GM23248 (cell line): ENCODE measurements around the gene TXNDC17. TPM values are rescaled to one million over a fixed set of nuclear protein-coding genes. Genes with fewer than 3 reads are reported as not detected.
"Not testable (repeated sequence)": the region's sequence is repeated elsewhere in the genome, so short reads cannot be mapped to it uniquely, and the experiment has no call there.

Source experiments
- DNase-seq: peaks from one replicate; pipeline ENCODE4 v3.0.0-alpha.2; 2015
- H2AFZ ChIP-seq: fragments of 200-600 bp; sonication (generic); 2 replicates; pipeline ENCODE4 v1.6.1; 2016; ENCODE audit warnings: antibody characterized with exemption
- H3F3A ChIP-seq: fragments of 200-600 bp; sonication (generic); 2 replicates; pipeline ENCODE4 v1.6.1; 2016; ENCODE audit warnings: mild to moderate bottlenecking, antibody characterized with exemption, mixed run types; ENCODE audit not compliant: insufficient read depth
- H3K27ac ChIP-seq: fragments of 200-600 bp; sonication (generic); 2 replicates; pipeline ENCODE4 v1.5.1; 2016; ENCODE audit warnings: mild to moderate bottlenecking
- H3K27me3 ChIP-seq: fragments of 200-600 bp; sonication (generic); replicated peaks from 2 replicates; pipeline ENCODE4 v1.6.1; 2016; ENCODE audit warnings: mild to moderate bottlenecking; ENCODE audit not compliant: insufficient read depth
- H3K36me3 ChIP-seq: fragments of 200-600 bp; sonication (generic); 2 replicates; pipeline ENCODE4 v1.6.1; 2016; ENCODE audit warnings: low read depth, mild to moderate bottlenecking
- H3K4me1 ChIP-seq: fragments of 200-600 bp; sonication (generic); 2 replicates; pipeline ENCODE4 v1.6.1; 2016; ENCODE audit warnings: mild to moderate bottlenecking; ENCODE audit not compliant: insufficient read depth
- H3K4me2 ChIP-seq: fragments of 200-600 bp; sonication (generic); one replicate; pipeline ENCODE4 v1.6.1; 2016; ENCODE audit warnings: mild to moderate bottlenecking; ENCODE audit not compliant: unreplicated experiment
- H3K4me3 ChIP-seq: fragments of 200-600 bp; sonication (generic); 2 replicates; pipeline ENCODE4 v1.5.1; 2016; ENCODE audit warnings: mild to moderate bottlenecking
- H3K79me2 ChIP-seq: fragments of 200-600 bp; sonication (generic); 2 replicates; pipeline ENCODE4 v1.6.1; 2016; ENCODE audit warnings: mild to moderate bottlenecking; ENCODE audit not compliant: insufficient read depth
- H3K9ac ChIP-seq: fragments of 200-600 bp; sonication (generic); 2 replicates; pipeline ENCODE4 v1.6.1; 2016; ENCODE audit warnings: mild to moderate bottlenecking
- H3K9me2 ChIP-seq: fragments of 200-600 bp; sonication (generic); 2 replicates; pipeline ENCODE4 v1.6.1; 2016; ENCODE audit warnings: mixed run types, mild to moderate bottlenecking, moderate library complexity; ENCODE audit not compliant: insufficient read depth
- H3K9me3 ChIP-seq: fragments of 200-600 bp; sonication (generic); one replicate; pipeline ENCODE4 v1.6.1; 2017; ENCODE audit warnings: low read depth
- H4K20me1 ChIP-seq: fragments of 200-600 bp; sonication (generic); 2 replicates; pipeline ENCODE4 v1.6.0; 2016; ENCODE audit not compliant: insufficient read depth
- EZH2 ChIP-seq: fragments of 200-600 bp; sonication (generic); IDR thresholded peaks from 2 replicates; pipeline ENCODE4 v1.6.1; 2018; ENCODE audit warnings: antibody characterized with exemption, mild to moderate bottlenecking; ENCODE audit not compliant: insufficient read depth, poor library complexity, severe bottlenecking
- EZH2phosphoT487 ChIP-seq: fragments of 200-600 bp; sonication (generic); IDR thresholded peaks from 2 replicates; pipeline ENCODE4 v1.6.1; 2018; ENCODE audit warnings: antibody characterized with exemption, moderate library complexity, mild to moderate bottlenecking, low read depth; ENCODE audit not compliant: insufficient read depth
- WGBS, 2 experiments: methylation state at CpG; one replicate each; pipeline ENCODE4 v1.1.6; 2015 to 2017; ENCODE audit warnings: low lambda C conversion rate in 2 of 2, low coverage in 1 of 2; ENCODE audit errors: missing lambda C conversion rate in 2 of 2; 5-methylcytosine and 5-hydroxymethylcytosine counted together
- in situ Hi-C: fragments of 300-500 bp; cut with MboI; formaldehyde crosslinking; loops from 2 replicates; pipeline ENCODE4 v1.15.0; 2020
- polyA plus RNA-seq: library from polyadenylated mRNA; unstranded; fragments of >200 nt; fragmentation: Nextera tagmentation; extraction: Ambion mirVana; gene quantifications from 2 replicates; pipeline ENCODE4 v1.2.1, GENCODE V29; 2016
- total RNA-seq: library from RNA; depleted of rRNA; stranded (reverse); fragments of >200 nt; shearing (Covaris generic); gene quantifications from 2 replicates; pipeline ENCODE4 v1.2.3, GENCODE V29; 2014; rRNA removed

TXNDC17 gene
- 112 and 152 TPM in 2 replicates for total RNA-seq
- 630 and 673 TPM in 2 replicates for polyA plus RNA-seq

DNA sequence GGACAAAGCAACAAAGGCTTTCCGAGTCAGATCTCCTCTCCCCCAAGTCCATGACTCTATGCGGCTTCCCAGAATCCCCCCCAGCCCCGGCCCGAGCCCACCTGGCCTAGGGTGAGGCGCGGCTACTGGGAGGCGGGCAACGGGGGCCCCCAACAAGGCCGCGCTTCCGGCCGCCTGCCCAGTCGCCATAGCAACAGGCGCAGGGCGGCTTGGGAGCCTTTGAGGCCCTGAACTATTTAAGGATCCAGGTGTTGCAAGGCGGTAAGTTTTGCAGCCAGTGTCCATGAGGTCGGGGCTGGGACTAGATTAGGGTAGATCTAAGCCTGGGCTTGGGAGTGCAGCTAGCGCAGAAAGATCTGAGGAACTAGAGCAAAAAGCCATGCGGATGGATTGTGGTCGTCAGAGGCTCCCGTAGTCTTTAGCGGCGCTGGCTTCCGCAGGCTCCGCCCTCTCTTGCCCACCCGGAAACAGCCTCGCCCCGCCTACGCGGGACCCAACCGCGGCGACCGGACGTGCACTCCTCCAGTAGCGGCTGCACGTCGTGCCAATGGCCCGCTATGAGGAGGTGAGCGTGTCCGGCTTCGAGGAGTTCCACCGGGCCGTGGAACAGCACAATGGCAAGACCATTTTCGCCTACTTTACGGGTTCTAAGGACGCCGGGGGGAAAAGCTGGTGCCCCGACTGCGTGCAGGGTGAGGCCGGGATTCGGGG, at the start of gene TXNDC17, which contains the start of gene KIAA0753:
TSS of gene TXNDC17 (plus strand) at position 525 of the 711 bp plus-strand sequence. CDS start at position 548, 23 bp downstream.
TSS of gene KIAA0753 (minus strand) at position 176 of the 711 bp plus-strand sequence. CDS start 5,608 bp downstream, outside the sequence.
- Histone ChIP-seq H3K9me2 (no peaks in the 10 kb centered on the region), H2AFZ (peak within 1 kb of the TSS; percentile 89), H3F3A (peaks cover 41% of the 10 kb centered on the region), H3K4me1 (peaks cover 34% of the 10 kb centered on the region), H3K9ac (peak within 1 kb of the TSS; percentile 88), H3K36me3 (peaks cover 19% of the 10 kb centered on the region; the same call in 1 of the 2 replicates), H3K79me2 (peaks cover 90% of the 10 kb centered on the region), H3K27me3 (no peaks in the 10 kb centered on the region), H3K27ac (peak within 1 kb of the TSS; percentile 81), H3K4me2 (peak within 1 kb of the TSS; percentile 89), H4K20me1 (peaks cover 10% of the 10 kb centered on the region; the same call in 1 of the 2 replicates), H3K9me3 (no peaks in the 10 kb centered on the region), H3K4me3 (peak within 1 kb of the TSS; percentile 91)
- WGBS, 2 experiments: 1% methylated on average over 46 to 49 of the region's 52 CpGs
- peak; percentile 96 for DNase-seq
- TF ChIP-seq EZH2 (no peak), EZH2phosphoT487 (no peak)
- in situ Hi-C loops: no loop called here

- Histone ChIP-seq H3F3A (peaks cover 37% of the 10 kb centered on the region), H3K9ac (0 out of 2 replicates have a peak overlapping the region, but pooled peaks have one; percentile 27), H2AFZ (no peak overlapping the region), H3K36me3 (peaks cover 26% of the 10 kb centered on the region), H3K4me2 (peak overlapping the region; percentile 63), H3K9me2 (no peaks in the 10 kb centered on the region), H3K4me3 (0 out of 2 replicates have a peak overlapping the region, but pooled peaks have one; percentile 19), H3K4me1 (peaks cover 41% of the 10 kb centered on the region), H4K20me1 (no peaks in the 10 kb centered on the region), H3K79me2 (no peaks in the 10 kb centered on the region), H3K27ac (peak overlapping the region; percentile 73), H3K27me3 (no peaks in the 10 kb centered on the region), H3K9me3 (no peaks in the 10 kb centered on the region)
- DNase-seq: peak; percentile 91
- in situ Hi-C loops: no loop called here
- 3 to 4% methylated on average over 7 of the region's 7 CpGs for WGBS, 2 experiments
- TF ChIP-seq EZH2 (no peak), EZH2phosphoT487 (0 out of 2 replicates have a peak, but pooled peaks have one; percentile 44)
Measured at GRCh38 chr17:6591599-6592158, 49.2 kb upstream of the TXNDC17 start.

- H3K27me3 ChIP-seq: no peaks in the 10 kb centered on the region
Measured at GRCh38 chr17:6592173-6592572, 48.7 kb upstream of the TXNDC17 start.

GRCh38 chr17:6593371-6593770, 47.5 kb upstream of the TXNDC17 start:
- H3K4me3 ChIP-seq, H2AFZ ChIP-seq, H3K9me2 ChIP-seq, H3K79me2 ChIP-seq, H3K27me3 ChIP-seq, H3K27ac ChIP-seq, H3K9ac ChIP-seq, in situ Hi-C loops, DNase-seq, H3K9me3 ChIP-seq, H4K20me1 ChIP-seq, H3K4me2 ChIP-seq: not testable (repeated sequence)
- Histone ChIP-seq H3K4me1 (peaks cover 41% of the 10 kb centered on the region), H3F3A (peaks cover 45% of the 10 kb centered on the region), H3K36me3 (peaks cover 37% of the 10 kb centered on the region)
- 98 to 99% methylated on average over 13 to 14 of the region's 14 CpGs for WGBS, 2 experiments

More at GRCh38 chr17:6592173-6592572, 48.7 kb upstream of the TXNDC17 start:
- Histone ChIP-seq H3K27ac (peak overlapping the region; percentile 73), H4K20me1 (no peaks in the 10 kb centered on the region), H3K79me2 (no peaks in the 10 kb centered on the region), H2AFZ (no peak overlapping the region), H3K4me2 (peak overlapping the region; percentile 1), H3K9me2 (no peaks in the 10 kb centered on the region), H3F3A (peaks cover 37% of the 10 kb centered on the region), H3K9me3 (no peaks in the 10 kb centered on the region), H3K4me1 (peaks cover 41% of the 10 kb centered on the region), H3K36me3 (peaks cover 25% of the 10 kb centered on the region), H3K4me3 (no peak overlapping the region), H3K9ac (0 out of 2 replicates have a peak overlapping the region, but pooled peaks have one; percentile 14)
- in situ Hi-C loops: no loop called here
- TF ChIP-seq EZH2: no peak
- no peak for TF ChIP-seq EZH2phosphoT487
- WGBS, 2 experiments: 76 to 78% methylated on average over 6 of the region's 6 CpGs
- peak; percentile 13 for DNase-seq
